HL-60 (cell line): ENCODE results near the gene CHSY3.

Source experiments
- DNase-seq, 2 experiments: peaks; one replicate each; pipeline ENCODE4 v3.0.0-alpha.2; 2010 to 2020; ENCODE audit warnings: low read depth in 1 of 2, low spot score in 1 of 2
- H3K27ac ChIP-seq: fragments of 250-450 bp; sonication (Bioruptor Pico); replicated peaks from 2 replicates; pipeline ENCODE4 v1.5.1; 2020; ENCODE audit warnings: mild to moderate bottlenecking, moderate library complexity
- H3K27me3 ChIP-seq: fragments of 250-450 bp; sonication (Bioruptor Pico); 2 replicates; pipeline ENCODE4 v1.5.1; 2021; ENCODE audit warnings: mild to moderate bottlenecking, moderate library complexity; ENCODE audit not compliant: insufficient read depth, poor library complexity, severe bottlenecking
- H3K4me3 ChIP-seq: replicated peaks from 2 replicates; pipeline ENCODE4 v1.5.1; 2011; ENCODE audit warnings: mild to moderate bottlenecking, control low read depth, low read length; ENCODE audit not compliant: insufficient read depth
- GABPA ChIP-seq: IDR thresholded peaks from 2 replicates; pipeline ENCODE4 v1.6.1; 2012; ENCODE audit warnings: low read depth
- POLR2AphosphoS5 ChIP-seq: IDR thresholded peaks from 2 replicates; pipeline ENCODE4 v1.6.1; 2012; ENCODE audit warnings: low read depth
- SPI1 ChIP-seq: IDR thresholded peaks from 2 replicates; pipeline ENCODE4 v1.6.1; 2012; ENCODE audit warnings: low read depth, mild to moderate bottlenecking, borderline replicate concordance
- TF ChIP-seq, protein P1 (sequence below): IDR thresholded peaks from 2 replicates; pipeline ENCODE4 v1.6.1; 2012; ENCODE audit warnings: low read depth; ENCODE audit not compliant: insufficient replicate concordance
- TF ChIP-seq, protein P2 (sequence below): IDR thresholded peaks from one replicate; pipeline ENCODE4 v1.5.1; 2011; ENCODE audit warnings: low read length, control low read depth, inconsistent platforms; ENCODE audit not compliant: insufficient read depth

Gene CHSY3

DNA sequence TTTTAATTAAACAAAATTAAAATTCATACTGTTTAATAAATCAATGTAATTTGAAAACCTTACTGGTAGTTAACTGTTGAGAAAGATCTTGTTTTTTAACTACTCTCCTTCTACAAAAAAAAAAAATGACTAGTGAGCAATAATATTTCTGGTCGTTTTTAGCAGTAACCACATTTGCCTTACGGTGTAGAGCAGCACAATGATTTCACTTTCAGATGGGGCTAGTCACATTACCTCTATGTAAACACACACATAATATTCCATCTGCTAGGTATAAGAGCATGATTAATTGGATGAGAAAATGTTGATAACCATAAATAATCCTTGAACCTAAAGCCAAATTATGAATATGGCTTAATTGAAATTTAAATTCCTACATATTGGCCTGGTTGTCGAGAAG is 198.1 kb downstream of the CHSY3 start:
- TF ChIP-seq, protein P1, sequence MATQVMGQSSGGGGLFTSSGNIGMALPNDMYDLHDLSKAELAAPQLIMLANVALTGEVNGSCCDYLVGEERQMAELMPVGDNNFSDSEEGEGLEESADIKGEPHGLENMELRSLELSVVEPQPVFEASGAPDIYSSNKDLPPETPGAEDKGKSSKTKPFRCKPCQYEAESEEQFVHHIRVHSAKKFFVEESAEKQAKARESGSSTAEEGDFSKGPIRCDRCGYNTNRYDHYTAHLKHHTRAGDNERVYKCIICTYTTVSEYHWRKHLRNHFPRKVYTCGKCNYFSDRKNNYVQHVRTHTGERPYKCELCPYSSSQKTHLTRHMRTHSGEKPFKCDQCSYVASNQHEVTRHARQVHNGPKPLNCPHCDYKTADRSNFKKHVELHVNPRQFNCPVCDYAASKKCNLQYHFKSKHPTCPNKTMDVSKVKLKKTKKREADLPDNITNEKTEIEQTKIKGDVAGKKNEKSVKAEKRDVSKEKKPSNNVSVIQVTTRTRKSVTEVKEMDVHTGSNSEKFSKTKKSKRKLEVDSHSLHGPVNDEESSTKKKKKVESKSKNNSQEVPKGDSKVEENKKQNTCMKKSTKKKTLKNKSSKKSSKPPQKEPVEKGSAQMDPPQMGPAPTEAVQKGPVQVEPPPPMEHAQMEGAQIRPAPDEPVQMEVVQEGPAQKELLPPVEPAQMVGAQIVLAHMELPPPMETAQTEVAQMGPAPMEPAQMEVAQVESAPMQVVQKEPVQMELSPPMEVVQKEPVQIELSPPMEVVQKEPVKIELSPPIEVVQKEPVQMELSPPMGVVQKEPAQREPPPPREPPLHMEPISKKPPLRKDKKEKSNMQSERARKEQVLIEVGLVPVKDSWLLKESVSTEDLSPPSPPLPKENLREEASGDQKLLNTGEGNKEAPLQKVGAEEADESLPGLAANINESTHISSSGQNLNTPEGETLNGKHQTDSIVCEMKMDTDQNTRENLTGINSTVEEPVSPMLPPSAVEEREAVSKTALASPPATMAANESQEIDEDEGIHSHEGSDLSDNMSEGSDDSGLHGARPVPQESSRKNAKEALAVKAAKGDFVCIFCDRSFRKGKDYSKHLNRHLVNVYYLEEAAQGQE, result no peak
- no peak for TF ChIP-seq POLR2AphosphoS5
- TF ChIP-seq, protein P2, sequence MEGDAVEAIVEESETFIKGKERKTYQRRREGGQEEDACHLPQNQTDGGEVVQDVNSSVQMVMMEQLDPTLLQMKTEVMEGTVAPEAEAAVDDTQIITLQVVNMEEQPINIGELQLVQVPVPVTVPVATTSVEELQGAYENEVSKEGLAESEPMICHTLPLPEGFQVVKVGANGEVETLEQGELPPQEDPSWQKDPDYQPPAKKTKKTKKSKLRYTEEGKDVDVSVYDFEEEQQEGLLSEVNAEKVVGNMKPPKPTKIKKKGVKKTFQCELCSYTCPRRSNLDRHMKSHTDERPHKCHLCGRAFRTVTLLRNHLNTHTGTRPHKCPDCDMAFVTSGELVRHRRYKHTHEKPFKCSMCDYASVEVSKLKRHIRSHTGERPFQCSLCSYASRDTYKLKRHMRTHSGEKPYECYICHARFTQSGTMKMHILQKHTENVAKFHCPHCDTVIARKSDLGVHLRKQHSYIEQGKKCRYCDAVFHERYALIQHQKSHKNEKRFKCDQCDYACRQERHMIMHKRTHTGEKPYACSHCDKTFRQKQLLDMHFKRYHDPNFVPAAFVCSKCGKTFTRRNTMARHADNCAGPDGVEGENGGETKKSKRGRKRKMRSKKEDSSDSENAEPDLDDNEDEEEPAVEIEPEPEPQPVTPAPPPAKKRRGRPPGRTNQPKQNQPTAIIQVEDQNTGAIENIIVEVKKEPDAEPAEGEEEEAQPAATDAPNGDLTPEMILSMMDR, result no peak
- no peak for TF ChIP-seq GABPA
- no peak for TF ChIP-seq SPI1
- no peaks in the 10 kb centered on the region for H3K27me3 ChIP-seq
- no peak for DNase-seq
- H3K27ac ChIP-seq, result no peak overlapping the region
- no peak overlapping the region for H3K4me3 ChIP-seq

DNA sequence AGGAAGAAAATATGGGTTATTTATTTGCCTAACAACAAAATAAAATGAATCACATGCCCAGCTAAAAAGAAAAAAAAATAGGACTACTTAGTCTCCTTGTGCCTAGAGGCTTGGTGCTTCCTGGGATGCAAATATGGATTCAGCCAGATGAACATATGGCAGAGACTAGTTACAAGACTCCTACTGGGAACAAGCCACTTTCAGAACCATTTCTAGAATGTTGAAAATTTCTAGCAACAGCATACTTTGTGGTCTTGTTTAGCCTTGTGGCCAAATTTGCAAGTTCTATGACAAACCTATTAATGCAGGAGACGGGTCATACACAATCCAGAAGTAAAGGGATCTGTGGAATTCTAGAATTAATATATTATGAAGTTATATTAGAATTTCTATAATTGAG is 198.7 kb downstream of the CHSY3 start:
- H3K27ac ChIP-seq, result no peak overlapping the region
- TF ChIP-seq POLR2AphosphoS5 (no peak), GABPA (no peak)
- TF ChIP-seq, protein P2, result no peak
- H3K27me3 ChIP-seq, result no peaks in the 10 kb centered on the region
- no peak overlapping the region for H3K4me3 ChIP-seq
- DNase-seq, result no peak

DNA sequence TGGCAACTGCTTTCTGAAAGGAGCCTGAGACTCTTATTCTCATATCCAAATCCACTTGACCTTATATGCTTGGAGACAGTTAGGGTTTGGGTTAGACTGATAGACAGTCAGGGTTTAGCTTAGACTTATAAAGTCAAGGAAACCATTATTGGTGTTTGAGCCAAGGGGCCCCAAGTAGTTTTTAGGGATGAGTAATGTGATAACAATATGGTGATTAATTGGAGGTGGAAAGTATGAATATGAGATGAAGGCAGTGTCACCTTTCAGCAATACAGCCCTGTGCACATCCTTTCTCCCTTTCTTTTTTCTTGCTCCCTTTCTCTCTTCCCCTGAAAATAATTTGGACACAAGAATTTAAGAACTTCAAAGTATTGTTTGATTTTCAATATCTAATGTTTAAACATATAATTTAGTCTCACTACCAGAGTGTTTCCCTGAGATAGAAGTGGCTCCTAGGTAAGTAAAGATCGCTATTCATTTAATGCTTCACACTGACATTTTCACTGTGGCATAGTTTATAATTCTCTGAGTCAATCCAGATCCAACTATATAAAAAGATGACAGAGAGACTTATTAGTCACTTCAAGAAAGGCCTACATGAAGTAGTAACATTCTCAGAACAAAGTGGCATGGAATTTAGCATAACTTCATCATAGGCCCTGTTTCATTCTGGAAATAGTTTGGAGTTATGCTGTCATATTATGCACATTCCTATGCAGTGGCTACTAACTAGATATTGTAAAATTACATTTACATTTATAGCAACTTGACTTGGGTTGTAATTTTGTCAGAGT is 200.8 kb downstream of the CHSY3 start:
- no peaks in the 10 kb centered on the region for H3K27me3 ChIP-seq
- H3K4me3 ChIP-seq, result no peak overlapping the region
- TF ChIP-seq SPI1, result no peak
- no peak for TF ChIP-seq POLR2AphosphoS5
- TF ChIP-seq, protein P2, result no peak
- no peak for TF ChIP-seq GABPA
- TF ChIP-seq, protein P1, result no peak
- DNase-seq, result no peak
- no peak overlapping the region for H3K27ac ChIP-seq
